HEK293 (cell line): ENCODE data around the gene BCL2A1.

ENCODE experiments used
- CTCF ChIA-PET: fragments of 350-600 bp; formaldehyde crosslinking; extraction: SDS; loops from one replicate; lab custom pipeline; 2021; ENCODE audit warnings: antibody characterized with exemption; lab: Yijun Ruan, JAX
- POLR2A ChIA-PET: fragments of 300-600 bp; formaldehyde crosslinking; extraction: SDS; loops from one replicate; lab custom pipeline; 2020; ENCODE audit warnings: antibody characterized with exemption, inconsistent platforms; lab: Yijun Ruan, JAX
- H3K27ac ChIP-seq: fragments of 200-500 bp; sonication (Bioruptor generic); 2 replicates; pipeline ENCODE4 v1.5.1; 2014; ENCODE audit warnings: low read depth, low read length, control low read depth, inconsistent platforms; ENCODE audit errors: extremely low read depth
- H3K36me3 ChIP-seq, 2 experiments: fragments of 200-500 bp in 1 of 2; sonication (Bioruptor generic) in 1 of 2; 1 replicate in 1 of 2; 2 replicates in 1 of 2; pipeline ENCODE4 v1.5.1; 2014 to 2017; ENCODE audit warnings: inconsistent platforms in 2 of 2, low read length in 2 of 2; ENCODE audit not compliant: control insufficient read depth in 2 of 2, insufficient read depth in 1 of 2
- H3K4me1 ChIP-seq: fragments of 200-500 bp; sonication (Bioruptor generic); 2 replicates; pipeline ENCODE4 v1.5.1; 2014; ENCODE audit warnings: mild to moderate bottlenecking, low read length, inconsistent platforms; ENCODE audit not compliant: control insufficient read depth, insufficient read depth
- H3K4me3 ChIP-seq: 2 replicates; pipeline ENCODE4 v1.5.1; 2011; ENCODE audit warnings: low read depth, mild to moderate bottlenecking, control low read depth, low read length, moderate library complexity
- H3K9me3 ChIP-seq: fragments of 200-500 bp; sonication (Bioruptor generic); 2 replicates; pipeline ENCODE4 v1.5.1; 2014; ENCODE audit warnings: low read depth, low read length, inconsistent platforms; ENCODE audit not compliant: control insufficient read depth, insufficient read depth
- HIC1 ChIP-seq: fragments of 450-650 bp; formaldehyde crosslinking; IDR thresholded peaks from 2 replicates; pipeline ENCODE4 v1.5.1; 2016; ENCODE audit warnings: missing biosample characterization, missing genetic modification characterization
- IKZF3 ChIP-seq: fragments of 450-650 bp; IDR thresholded peaks from 2 replicates; pipeline ENCODE4 v1.5.0; 2018; ENCODE audit warnings: missing biosample characterization, mild to moderate bottlenecking, missing genetic modification characterization, moderate library complexity
- KLF10 ChIP-seq: fragments of 450-650 bp; IDR thresholded peaks from 2 replicates; pipeline ENCODE4 v1.5.1; 2018; ENCODE audit warnings: missing biosample characterization, mild to moderate bottlenecking, missing genetic modification characterization
- OVOL3 ChIP-seq: fragments of 450-650 bp; formaldehyde crosslinking; IDR thresholded peaks from 2 replicates; pipeline ENCODE4 v1.5.1; 2016; ENCODE audit warnings: missing biosample characterization, missing genetic modification characterization
- SP3 ChIP-seq: fragments of 450-650 bp; formaldehyde crosslinking; IDR thresholded peaks from 2 replicates; pipeline ENCODE4 v1.5.1; 2016; ENCODE audit warnings: missing biosample characterization, missing genetic modification characterization
- SP7 ChIP-seq: fragments of 450-650 bp; formaldehyde crosslinking; IDR thresholded peaks from 2 replicates; pipeline ENCODE4 v1.5.1; 2016; ENCODE audit warnings: missing biosample characterization, missing genetic modification characterization
- ZBTB17 ChIP-seq: fragments of 450-650 bp; formaldehyde crosslinking; IDR thresholded peaks from 2 replicates; pipeline ENCODE4 v1.5.1; 2016; ENCODE audit warnings: missing biosample characterization, missing genetic modification characterization
- ZFP41 ChIP-seq: fragments of 450-650 bp; formaldehyde crosslinking; IDR thresholded peaks from 2 replicates; pipeline ENCODE4 v1.5.1; 2016; ENCODE audit warnings: missing biosample characterization, missing genetic modification characterization, borderline replicate concordance
- ZFP69B ChIP-seq: fragments of 450-650 bp; formaldehyde crosslinking; IDR thresholded peaks from 2 replicates; pipeline ENCODE4 v1.5.1; 2016; ENCODE audit warnings: missing biosample characterization, missing genetic modification characterization
- ZNF16 ChIP-seq: fragments of 450-650 bp; formaldehyde crosslinking; IDR thresholded peaks from 2 replicates; pipeline ENCODE4 v1.5.1; 2016; ENCODE audit warnings: low read depth, missing biosample characterization, missing genetic modification characterization
- ZNF19 ChIP-seq: fragments of 450-650 bp; formaldehyde crosslinking; IDR thresholded peaks from 2 replicates; pipeline ENCODE4; 2016; ENCODE audit warnings: missing biosample characterization, missing genetic modification characterization, low read depth
- ZNF2 ChIP-seq: fragments of 450-650 bp; formaldehyde crosslinking; IDR thresholded peaks from 2 replicates; pipeline ENCODE4 v1.5.1; 2016; ENCODE audit warnings: missing biosample characterization, missing genetic modification characterization
- ZNF221 ChIP-seq: fragments of 450-650 bp; formaldehyde crosslinking; IDR thresholded peaks from 2 replicates; pipeline ENCODE4 v1.5.1; 2017; ENCODE audit warnings: missing biosample characterization, missing genetic modification characterization, borderline replicate concordance
- ZNF391 ChIP-seq: fragments of 450-650 bp; formaldehyde crosslinking; IDR thresholded peaks from 2 replicates; pipeline ENCODE4 v1.5.1; 2016; ENCODE audit warnings: low read depth, missing biosample characterization, missing genetic modification characterization, borderline replicate concordance
- ZNF501 ChIP-seq: fragments of 450-650 bp; formaldehyde crosslinking; IDR thresholded peaks from 2 replicates; pipeline ENCODE4 v1.5.1; 2016; ENCODE audit warnings: missing biosample characterization, missing genetic modification characterization
- ZNF513 ChIP-seq: fragments of 450-650 bp; IDR thresholded peaks from 2 replicates; pipeline ENCODE4 v1.5.1; 2018; ENCODE audit warnings: missing biosample characterization, missing genetic modification characterization
- ZNF639 ChIP-seq: fragments of 450-650 bp; formaldehyde crosslinking; IDR thresholded peaks from 2 replicates; pipeline ENCODE4 v1.5.1; 2016; ENCODE audit warnings: missing biosample characterization, missing genetic modification characterization
- ZNF658 ChIP-seq: fragments of 450-650 bp; formaldehyde crosslinking; IDR thresholded peaks from 2 replicates; pipeline ENCODE4; 2016; ENCODE audit warnings: missing biosample characterization, missing genetic modification characterization
- ZNF692 ChIP-seq: fragments of 450-650 bp; formaldehyde crosslinking; IDR thresholded peaks from 2 replicates; pipeline ENCODE4 v1.5.1; 2016; ENCODE audit warnings: missing biosample characterization, missing genetic modification characterization
- TF ChIP-seq, protein P1 (sequence below): fragments of 450-650 bp; formaldehyde crosslinking; IDR thresholded peaks from 2 replicates; pipeline ENCODE4 v1.5.1; 2016; ENCODE audit warnings: missing biosample characterization, missing genetic modification characterization
- TF ChIP-seq, protein P2 (sequence below): fragments of 450-650 bp; formaldehyde crosslinking; IDR thresholded peaks from 2 replicates; pipeline ENCODE4 v1.5.1; 2016; ENCODE audit warnings: missing biosample characterization, missing genetic modification characterization, borderline replicate concordance
- TF ChIP-seq, protein P3 (sequence below): fragments of 450-650 bp; formaldehyde crosslinking; IDR thresholded peaks from 2 replicates; pipeline ENCODE4 v1.5.1; 2016; ENCODE audit warnings: missing biosample characterization, missing genetic modification characterization

BCL2A1 gene

DNA sequence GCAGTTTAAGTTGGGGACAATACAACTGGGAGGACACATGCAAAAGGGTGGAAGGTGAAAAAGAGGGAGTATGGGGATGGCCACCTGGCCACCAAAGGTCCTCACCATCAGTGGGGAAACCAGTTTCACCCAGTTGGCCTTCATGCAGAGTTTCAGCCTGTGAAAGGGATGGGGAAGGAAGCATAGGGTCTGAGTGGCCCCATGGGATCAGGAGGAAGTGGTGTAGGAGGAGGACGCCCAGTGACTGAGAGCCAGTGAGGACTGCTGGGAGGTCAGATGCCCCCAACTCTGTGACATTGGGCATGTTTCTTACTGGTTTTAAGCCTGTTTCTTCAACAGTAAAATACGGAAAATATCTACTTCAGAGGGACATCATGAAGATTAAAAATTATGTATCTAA is 16.3 kb downstream of the BCL2A1 start:
- no peak overlapping the region for H3K27ac ChIP-seq
- TF ChIP-seq ZNF221 (tag by site-specific recombination) (no peak), ZNF658 (tag by site-specific recombination) (no peak), ZFP41 (tag by site-specific recombination) (no peak), KLF10 (tag by site-specific recombination) (no peak), IKZF3 (tag by site-specific recombination) (no peak)
- no peaks in the 10 kb centered on the region for H3K9me3 ChIP-seq
- H3K4me1 ChIP-seq = no peaks in the 10 kb centered on the region
- ChIA-PET CTCF (no interaction called here), POLR2A (no interaction called here)
- H3K36me3 ChIP-seq = no peaks in the 10 kb centered on the region
- no peak overlapping the region for H3K4me3 ChIP-seq

DNA sequence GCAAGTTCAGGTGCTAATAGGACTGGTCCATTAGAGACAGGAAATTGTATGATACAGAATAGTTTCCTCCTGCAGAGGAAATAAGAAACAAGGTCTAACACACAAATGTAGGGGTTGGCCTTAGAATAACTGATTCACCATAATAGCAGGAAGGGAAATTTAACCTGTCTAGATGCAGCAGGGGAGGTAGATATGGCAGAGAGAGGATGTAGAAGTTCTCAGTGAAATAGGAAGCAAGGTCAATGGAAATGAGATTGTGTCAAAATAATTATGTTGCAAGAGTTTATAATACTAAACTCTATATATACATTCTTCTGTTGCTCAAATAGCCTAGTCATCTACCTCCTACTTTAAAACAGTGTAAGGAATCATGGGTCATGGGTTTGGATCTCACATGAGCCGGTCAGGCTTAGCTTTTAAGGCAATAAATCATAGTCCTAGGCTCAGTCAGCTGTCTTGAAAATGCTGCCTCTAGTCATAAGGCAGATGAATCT is 17.0 kb downstream of the BCL2A1 start:
- ChIA-PET POLR2A (no interaction called here), CTCF (no interaction called here)
- Histone ChIP-seq H3K4me1 (no peaks in the 10 kb centered on the region), H3K36me3 (no peaks in the 10 kb centered on the region), H3K9me3 (no peaks in the 10 kb centered on the region), H3K4me3 (no peak overlapping the region), H3K27ac (no peak overlapping the region)
- TF ChIP-seq ZNF639 (tag by site-specific recombination) = no peak
- no peak for TF ChIP-seq ZBTB17
- TF ChIP-seq ZNF513 = no peak
- TF ChIP-seq, protein P1, sequence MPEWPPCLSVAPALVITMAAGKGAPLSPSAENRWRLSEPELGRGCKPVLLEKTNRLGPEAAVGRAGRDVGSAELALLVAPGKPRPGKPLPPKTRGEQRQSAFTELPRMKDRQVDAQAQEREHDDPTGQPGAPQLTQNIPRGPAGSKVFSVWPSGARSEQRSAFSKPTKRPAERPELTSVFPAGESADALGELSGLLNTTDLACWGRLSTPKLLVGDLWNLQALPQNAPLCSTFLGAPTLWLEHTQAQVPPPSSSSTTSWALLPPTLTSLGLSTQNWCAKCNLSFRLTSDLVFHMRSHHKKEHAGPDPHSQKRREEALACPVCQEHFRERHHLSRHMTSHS (tag by site-specific recombination) = no peak
- TF ChIP-seq SP3 = no peak
- TF ChIP-seq ZNF2 = no peak
- TF ChIP-seq ZNF391 = no peak
- no peak for TF ChIP-seq ZNF692
- TF ChIP-seq HIC1 = no peak
- no peak for TF ChIP-seq ZNF19
- no peak for TF ChIP-seq SP7 (tag by site-specific recombination)
- TF ChIP-seq ZNF16 (tag by site-specific recombination) = no peak
- no peak for TF ChIP-seq OVOL3
- no peak for TF ChIP-seq ZNF501 (tag by site-specific recombination)
- TF ChIP-seq, protein P2, sequence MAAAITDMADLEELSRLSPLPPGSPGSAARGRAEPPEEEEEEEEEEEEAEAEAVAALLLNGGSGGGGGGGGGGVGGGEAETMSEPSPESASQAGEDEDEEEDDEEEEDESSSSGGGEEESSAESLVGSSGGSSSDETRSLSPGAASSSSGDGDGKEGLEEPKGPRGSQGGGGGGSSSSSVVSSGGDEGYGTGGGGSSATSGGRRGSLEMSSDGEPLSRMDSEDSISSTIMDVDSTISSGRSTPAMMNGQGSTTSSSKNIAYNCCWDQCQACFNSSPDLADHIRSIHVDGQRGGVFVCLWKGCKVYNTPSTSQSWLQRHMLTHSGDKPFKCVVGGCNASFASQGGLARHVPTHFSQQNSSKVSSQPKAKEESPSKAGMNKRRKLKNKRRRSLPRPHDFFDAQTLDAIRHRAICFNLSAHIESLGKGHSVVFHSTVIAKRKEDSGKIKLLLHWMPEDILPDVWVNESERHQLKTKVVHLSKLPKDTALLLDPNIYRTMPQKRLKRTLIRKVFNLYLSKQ (tag by site-specific recombination) = no peak
- TF ChIP-seq ZFP69B (tag by site-specific recombination) = no peak
- TF ChIP-seq, protein P3, sequence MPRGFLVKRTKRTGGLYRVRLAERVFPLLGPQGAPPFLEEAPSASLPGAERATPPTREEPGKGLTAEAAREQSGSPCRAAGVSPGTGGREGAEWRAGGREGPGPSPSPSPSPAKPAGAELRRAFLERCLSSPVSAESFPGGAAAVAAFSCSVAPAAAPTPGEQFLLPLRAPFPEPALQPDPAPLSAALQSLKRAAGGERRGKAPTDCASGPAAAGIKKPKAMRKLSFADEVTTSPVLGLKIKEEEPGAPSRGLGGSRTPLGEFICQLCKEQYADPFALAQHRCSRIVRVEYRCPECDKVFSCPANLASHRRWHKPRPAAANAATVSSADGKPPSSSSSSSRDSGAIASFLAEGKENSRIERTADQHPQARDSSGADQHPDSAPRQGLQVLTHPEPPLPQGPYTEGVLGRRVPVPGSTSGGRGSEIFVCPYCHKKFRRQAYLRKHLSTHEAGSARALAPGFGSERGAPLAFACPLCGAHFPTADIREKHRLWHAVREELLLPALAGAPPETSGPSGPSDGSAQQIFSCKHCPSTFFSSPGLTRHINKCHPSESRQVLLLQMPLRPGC (tag by site-specific recombination) = no peak
